GM18868 (cell line): Measurements from ENCODE around the gene TMEM131L.
"Not testable (repeated sequence)": the region's sequence is repeated elsewhere in the genome, so short reads cannot be mapped to it uniquely, and the experiment has no call there.

Experiments used
- ATAC-seq: cut with Tn5 transposase; IDR thresholded peaks from one replicate; pipeline ENCODE4 v1.9.1; 2021; ENCODE audit warnings: mild to moderate bottlenecking, moderate library complexity; ENCODE audit not compliant: unreplicated experiment

Gene TMEM131L

DNA sequence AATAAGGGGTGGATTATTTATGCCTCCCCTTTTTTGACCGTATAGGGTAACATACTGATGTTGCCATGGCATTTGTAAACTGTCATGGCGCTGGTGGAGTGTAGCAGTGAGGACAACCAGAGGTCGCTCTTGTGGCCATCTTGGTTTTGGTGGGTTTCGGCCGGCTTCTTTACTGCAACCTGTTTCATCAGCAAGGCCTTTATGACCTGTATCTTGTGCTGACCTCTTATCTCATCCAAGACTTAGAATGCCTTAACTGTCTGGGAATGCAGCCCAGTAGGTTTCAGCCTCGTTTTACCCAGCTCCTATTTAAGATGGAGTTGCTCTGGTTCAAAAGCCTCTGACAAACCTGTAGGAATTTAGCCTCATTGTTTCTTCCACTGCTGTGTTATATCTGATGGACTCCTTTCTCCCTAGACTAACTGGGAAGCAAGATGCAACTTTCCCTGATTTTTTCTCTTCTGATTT lies 71.4 kb downstream of the TMEM131L start:
- ATAC-seq = no peak

GRCh38 chr4:153538487-153539357 lies 72.6 kb downstream of the TMEM131L start:
- no peak for ATAC-seq

GRCh38 chr4:153539422-153539821 lies 73.3 kb downstream of the TMEM131L start:
- ATAC-seq = no peak

- ATAC-seq = peak; percentile 61
These were observed 75.4 kb downstream of the TMEM131L start for GRCh38 chr4:153541456-153542096.

DNA sequence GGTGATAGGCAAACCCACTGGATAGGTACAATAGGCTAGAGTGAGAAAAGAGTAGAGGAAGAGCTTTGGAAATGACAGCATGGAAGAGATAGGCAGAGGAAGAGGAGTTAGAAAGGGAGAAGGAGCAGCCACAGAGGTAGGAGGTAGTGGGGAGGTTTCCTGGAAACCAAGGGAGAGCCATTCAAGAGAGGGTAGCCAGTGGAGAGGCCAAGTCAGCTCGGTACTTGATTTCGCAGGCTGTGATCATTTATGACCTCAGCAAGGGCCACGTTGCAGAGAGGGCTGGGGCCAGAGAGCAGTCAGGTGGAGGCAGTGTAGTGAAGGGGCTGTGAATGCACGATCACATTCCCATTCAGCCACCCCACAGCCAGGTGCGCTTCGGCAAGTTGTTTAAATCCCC lies 76.0 kb downstream of the TMEM131L start:
- no peak for ATAC-seq

- ATAC-seq = no peak
These were observed 76.7 kb downstream of the TMEM131L start for GRCh38 chr4:153542834-153543233.

GRCh38 chr4:153543351-153543750 lies 77.2 kb downstream of the TMEM131L start:
- no peak for ATAC-seq

- ATAC-seq = no peak
These were observed 79.7 kb downstream of the TMEM131L start for GRCh38 chr4:153545822-153546221.

GRCh38 chr4:153546280-153546679 lies 80.1 kb downstream of the TMEM131L start:
- no peak for ATAC-seq

GRCh38 chr4:153547520-153547919 lies 81.4 kb downstream of the TMEM131L start:
- ATAC-seq = no peak

DNA sequence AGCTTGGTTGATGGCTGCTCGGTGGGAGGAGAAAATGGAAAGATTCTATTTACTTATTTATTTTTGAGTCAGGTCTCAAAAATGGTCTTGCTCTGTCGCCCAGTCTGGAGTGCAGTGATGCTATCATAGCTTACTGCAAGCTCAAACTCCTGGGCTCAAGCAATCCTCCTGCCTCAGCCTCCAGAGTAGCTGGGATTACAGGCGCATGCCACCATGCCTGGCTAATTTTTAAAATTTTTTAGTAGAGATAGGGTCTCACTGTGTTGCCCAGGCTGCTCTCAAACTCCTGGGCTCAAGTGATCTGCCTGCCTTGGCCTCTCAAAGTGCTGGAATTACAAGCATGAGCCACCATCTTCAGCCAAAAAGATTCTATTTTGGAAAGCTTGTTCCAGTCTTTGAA lies 82.7 kb downstream of the TMEM131L start:
- ATAC-seq = not testable (repeated sequence)

GRCh38 chr4:153549405-153549804 lies 83.2 kb downstream of the TMEM131L start:
- peak; percentile 66 for ATAC-seq

DNA sequence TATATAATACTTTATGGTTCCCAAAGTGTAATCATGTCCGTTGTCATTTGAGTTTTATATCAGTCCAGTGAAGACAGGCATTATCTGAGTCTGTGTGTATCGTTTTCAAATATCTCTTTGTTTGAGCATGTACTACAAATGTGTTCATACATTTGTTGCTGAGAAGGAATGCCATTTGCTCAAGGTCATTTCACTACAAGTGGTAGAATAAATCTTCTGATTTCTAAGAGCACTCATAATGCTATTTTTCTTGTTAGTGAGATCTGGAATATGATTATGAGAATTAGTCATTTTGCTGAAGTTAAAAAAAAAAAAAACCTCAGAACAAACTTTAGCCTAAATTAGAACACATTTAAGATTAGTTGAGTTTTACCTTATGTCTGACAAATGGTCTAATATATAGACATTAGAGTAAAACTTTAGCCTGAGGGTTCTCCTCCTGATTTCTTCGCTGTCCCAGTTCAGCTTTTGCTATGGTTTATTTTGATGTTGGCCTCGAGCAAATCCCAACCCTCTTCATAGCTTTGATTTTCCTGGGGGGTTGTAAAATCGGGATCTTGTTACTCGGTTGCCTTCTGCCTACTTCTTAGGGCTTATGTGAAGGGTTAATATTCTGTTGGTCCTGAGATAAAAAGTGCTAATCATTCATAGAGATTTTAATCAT lies 87.1 kb downstream of the TMEM131L start:
- ATAC-seq = no peak

GRCh38 chr4:153553819-153554170 lies 87.6 kb downstream of the TMEM131L start:
- no peak for ATAC-seq

DNA sequence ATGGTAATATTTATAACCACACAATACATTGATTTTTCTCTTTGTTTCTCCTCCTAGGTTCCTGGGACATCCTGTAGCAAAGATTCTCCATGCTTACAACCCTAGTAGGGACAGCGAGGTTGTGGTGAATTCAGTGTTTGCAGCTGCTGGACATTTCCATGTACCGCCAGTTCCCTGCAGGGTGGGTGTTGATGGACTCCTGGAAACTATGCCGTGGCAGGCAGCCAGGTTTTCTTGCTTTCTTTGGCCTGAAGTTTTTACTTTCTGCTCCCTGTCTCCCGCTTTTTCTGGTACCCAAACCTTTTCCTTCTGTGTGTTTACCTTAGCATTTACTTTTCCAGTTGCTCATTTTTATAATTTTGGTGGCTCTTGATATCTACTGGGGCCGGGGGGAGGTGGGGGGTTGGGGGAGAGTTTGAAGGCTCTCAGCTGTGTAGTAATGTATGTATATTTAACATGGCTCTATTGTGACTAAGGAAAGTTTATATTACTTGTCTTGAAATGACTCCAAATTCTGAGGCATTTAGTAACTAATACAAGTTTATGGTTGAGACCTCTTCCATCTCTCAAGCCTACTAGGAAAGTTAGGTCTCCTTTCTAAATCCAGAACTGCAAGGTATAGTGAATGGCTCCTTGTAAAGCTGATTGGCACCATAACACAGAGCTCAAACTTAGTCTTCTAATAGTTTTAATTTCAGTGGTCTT lies 89.7 kb downstream of the TMEM131L start:
- no peak for ATAC-seq

GRCh38 chr4:153556435-153556815 lies 90.3 kb downstream of the TMEM131L start:
- no peak for ATAC-seq

DNA sequence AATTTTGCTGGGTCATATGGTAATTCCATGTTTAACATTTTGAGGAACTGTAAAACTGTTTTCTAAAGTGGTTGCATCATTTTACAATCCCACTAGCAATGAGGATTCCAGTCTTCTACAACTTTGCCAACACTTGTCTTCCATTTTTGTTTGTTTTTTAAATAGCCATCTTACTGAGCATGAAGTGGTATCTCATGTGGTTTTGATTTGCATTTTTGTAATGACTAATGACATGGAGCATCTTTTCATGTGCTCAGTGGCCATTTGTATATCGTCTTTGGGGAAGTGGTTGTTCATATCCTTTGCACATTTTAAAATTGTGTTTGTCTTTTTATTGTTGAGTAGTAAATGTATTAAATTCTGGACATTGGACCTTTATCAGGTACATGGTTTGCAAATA lies 94.7 kb downstream of the TMEM131L start:
- peak; percentile 51 for ATAC-seq

- no peak for ATAC-seq
These were observed 98.7 kb downstream of the TMEM131L start for GRCh38 chr4:153564630-153565525.

DNA sequence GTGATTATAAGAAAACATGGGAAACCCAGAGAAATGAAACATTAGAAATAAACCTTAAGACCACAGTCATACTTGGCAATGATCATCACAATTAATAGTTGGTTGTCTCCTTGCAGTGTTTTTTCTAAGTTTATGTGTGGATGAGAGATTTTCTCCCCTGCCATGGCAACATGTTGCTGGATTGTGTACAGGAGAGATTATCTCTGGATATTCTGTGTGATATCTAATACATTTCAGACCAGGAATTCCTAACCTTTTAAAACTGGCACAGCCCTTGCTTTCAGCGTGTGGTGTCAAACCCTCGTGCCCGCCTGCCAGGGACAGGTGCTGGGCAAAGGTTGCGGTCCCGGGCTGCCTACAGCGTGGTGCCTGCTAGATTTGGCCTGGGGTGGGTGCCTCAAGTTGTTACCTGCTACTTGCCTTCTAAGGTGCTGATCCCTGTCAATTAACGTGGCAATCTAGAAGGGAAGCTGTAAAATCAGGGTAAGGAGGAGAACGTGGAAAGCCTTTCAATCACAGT lies 100.5 kb downstream of the TMEM131L start:
- no peak for ATAC-seq

DNA sequence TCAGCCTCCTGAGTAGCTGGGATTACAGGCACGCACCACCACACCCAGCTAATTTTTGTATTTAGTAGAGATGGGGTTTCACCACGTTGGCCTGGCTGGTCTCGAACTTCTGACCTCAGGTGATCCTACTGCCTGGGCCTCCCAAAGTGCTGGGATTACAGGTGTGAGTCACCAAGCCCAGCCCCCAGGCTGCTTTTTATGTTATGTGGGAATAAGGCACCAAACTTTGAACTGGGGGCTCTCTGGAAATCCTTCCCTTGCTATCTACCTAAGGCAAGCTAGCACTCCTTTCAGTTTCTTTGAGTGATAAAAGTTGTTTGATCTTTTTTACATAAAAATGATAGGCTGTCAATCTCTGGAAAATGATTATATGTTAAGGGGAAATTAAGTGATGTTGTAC lies 101.5 kb downstream of the TMEM131L start:
- not testable (repeated sequence) for ATAC-seq
